GM12878 (cell line): ENCODE results near the gene TENT4B. TPM values are rescaled to one million over a fixed set of nuclear protein-coding genes. Genes with fewer than 3 reads are reported as not detected.
A peak's percentile ranks its signal among the peaks of the same experiment; 100 is the strongest.
"Not testable (repeated sequence)": the region's sequence is repeated elsewhere in the genome, so short reads cannot be mapped to it uniquely, and the experiment has no call there.

Source experiments
- ATAC-seq: fragments of 200-7000 bp; cut with Tn5 transposase; 3 replicates; pipeline ENCODE4 v1.9.1; 2020; ENCODE audit warnings: mild to moderate bottlenecking, moderate library complexity
- BruUV-seq: library from RNA; stranded (reverse); fragments of 400-500 nt; replicated peaks from 2 replicates; lab custom pipeline; 2021; lab: Mats Ljungman, UMichigan
- CTCF ChIA-PET: fragments of 300-600 bp; sonication (Branson Sonifier 250); formaldehyde crosslinking; extraction: SDS; loops from one replicate; lab custom pipeline; 2021; ENCODE audit warnings: inconsistent platforms; lab: Yijun Ruan, JAX
- POLR2A ChIA-PET: fragments of 350-600 bp; formaldehyde crosslinking; extraction: SDS; loops from one replicate; lab custom pipeline; 2021; ENCODE audit warnings: inconsistent platforms; lab: Charles Lee
- RAD21 ChIA-PET: fragments of 300-600 bp; sonication (Branson Sonifier 250); formaldehyde crosslinking; loops from one replicate; lab custom pipeline; 2023; ENCODE audit warnings: antibody characterized with exemption; ENCODE audit not compliant: unreplicated experiment; lab: Charles Lee
- SMC1A ChIA-PET: fragments of 300-600 bp; sonication (Branson Sonifier 250); formaldehyde crosslinking; loops from one replicate; lab custom pipeline; 2023; ENCODE audit not compliant: unreplicated experiment, uncharacterized antibody; lab: Charles Lee
- DNase-seq: peaks from one replicate; pipeline ENCODE4 v3.0.0-alpha.2; 2011; ENCODE audit warnings: low read depth, low spot score
- FAIRE-seq: peaks from 3 replicates; lab custom pipeline; 2011; peaks lifted over from hg19 to GRCh38; lab: Jason Lieb, UNC
- H2AFZ ChIP-seq: 2 replicates; pipeline ENCODE4 v1.6.0; 2011; ENCODE audit warnings: low read depth, low read length, control low read depth; ENCODE audit not compliant: control insufficient read depth
- H3K27ac ChIP-seq: 2 replicates; pipeline ENCODE4 v1.5.1; 2011; ENCODE audit warnings: control low read depth; ENCODE audit not compliant: control insufficient read depth, insufficient read depth
- H3K27me3 ChIP-seq, 2 experiments: replicated peaks in 1 of 2; 2 replicates each; pipeline versions ENCODE4 v1.6.0 to v1.6.1; 2011; ENCODE audit warnings: low read length in 1 of 2; ENCODE audit not compliant: control insufficient read depth in 2 of 2, insufficient read depth in 2 of 2
- H3K36me3 ChIP-seq, 2 experiments: 2 replicates each; pipeline ENCODE4 v1.5.1; 2011; ENCODE audit warnings: low read length in 1 of 2; ENCODE audit not compliant: control insufficient read depth in 2 of 2, insufficient read depth in 2 of 2
- H3K4me1 ChIP-seq: 2 replicates; pipeline ENCODE4 v1.6.1; 2011; ENCODE audit warnings: mild to moderate bottlenecking, low read length, moderate library complexity, mixed read lengths; ENCODE audit not compliant: control insufficient read depth, insufficient read depth
- H3K4me2 ChIP-seq: 2 replicates; pipeline ENCODE4 v1.6.0; 2011; ENCODE audit warnings: control low read depth; ENCODE audit not compliant: control insufficient read depth, insufficient read depth
- H3K4me3 ChIP-seq: fragments of 200-600 bp; sonication (generic); 2 replicates; pipeline ENCODE4 v1.5.1; 2016
- H3K79me2 ChIP-seq: 2 replicates; pipeline ENCODE4 v1.6.0; 2011; ENCODE audit warnings: low read length; ENCODE audit not compliant: control insufficient read depth, insufficient read depth
- H3K9ac ChIP-seq: 2 replicates; pipeline ENCODE4 v1.8.0; 2011; ENCODE audit warnings: low read length, control low read depth, mixed read lengths; ENCODE audit not compliant: control insufficient read depth, insufficient read depth
- H3K9me3 ChIP-seq: replicated peaks from 3 replicates; pipeline ENCODE4 v1.5.1; 2011; ENCODE audit warnings: mild to moderate bottlenecking, low read length; ENCODE audit not compliant: control insufficient read depth, insufficient read depth
- H4K20me1 ChIP-seq: 2 replicates; pipeline ENCODE4 v1.6.0; 2011; ENCODE audit not compliant: control insufficient read depth, insufficient read depth
- BRCA1 ChIP-seq: IDR thresholded peaks from 2 replicates; pipeline ENCODE4 v1.6.1; 2011; ENCODE audit warnings: low read depth, low read length, improper control_type of control experiment
- NFIC ChIP-seq: IDR thresholded peaks from 2 replicates; pipeline ENCODE4 v1.6.1; 2012; ENCODE audit warnings: low read depth, mild to moderate bottlenecking, inconsistent platforms, low read length, moderate library complexity
- NR2C2 ChIP-seq: IDR thresholded peaks from 2 replicates; pipeline ENCODE4 v1.6.1; 2011; ENCODE audit warnings: borderline replicate concordance, low read depth; ENCODE audit not compliant: control insufficient read depth, insufficient read length
- POLR2AphosphoS5 ChIP-seq: IDR thresholded peaks from 2 replicates; pipeline ENCODE4 v1.6.1; 2011; ENCODE audit warnings: mild to moderate bottlenecking, low read length, inconsistent platforms
- STAT3 ChIP-seq: IDR thresholded peaks from 2 replicates; pipeline ENCODE4 v1.6.1; 2011; ENCODE audit warnings: low read depth, low read length, improper control_type of control experiment
- WGBS: methylation state at CpG from one replicate; pipeline ENCODE4 v1.1.6; 2016; ENCODE audit warnings: low lambda C conversion rate; ENCODE audit not compliant: insufficient replicate concordance, insufficient coverage; ENCODE audit errors: missing lambda C conversion rate; 5-methylcytosine and 5-hydroxymethylcytosine counted together
- in situ Hi-C: fragments of 300-500 bp; cut with MboI; formaldehyde crosslinking; loops from 9 replicates; pipeline ENCODE4 v1.14.3; 2018; ENCODE audit warnings: mixed read lengths
- intact Hi-C: fragments of 100-400 bp; cut with micrococcal nuclease; formaldehyde crosslinking; loops from one replicate; pipeline ENCODE4 v1.14.2; 2022; ENCODE audit not compliant: unreplicated experiment
- polyA plus RNA-seq, 11 experiments: library from polyadenylated mRNA; depleted of rRNA in 4 of 11; unstranded in 6 of 11; stranded (reverse) in 5 of 11; fragments of >200 nt; fragmentation: Nextera tagmentation in 4 of 11; fragmentation: Illumina TruSeq in 1 of 11; extraction: Ambion mirVana in 4 of 11; extraction: Trizol in 1 of 11; gene quantifications; 1 replicate in 1 of 11; 2 replicates in 10 of 11; pipeline versions ENCODE4 v1.2.1 to v1.2.3, GENCODE V29; 2011 to 2016; ENCODE audit warnings: inconsistent platforms in 2 of 11, missing spikeins in 2 of 11, low read depth in 1 of 11
- total RNA-seq, 4 experiments: library from RNA; depleted of rRNA in 3 of 4; stranded (reverse); fragments of >200 nt in 3 of 4; fragmentation: Illumina TruSeq in 1 of 4; extraction: Trizol in 1 of 4; gene quantifications; 2 replicates each; pipeline versions ENCODE4 v1.2.1 to v1.2.3, GENCODE V29; 2013 to 2021

TENT4B gene
- total and polyA plus RNA-seq, 10 of the 15 experiments (the other 5 are each of a cell fraction or from before 2014, with no cell fraction given): 4.4 to 16.7 (median 10.8) TPM

DNA sequence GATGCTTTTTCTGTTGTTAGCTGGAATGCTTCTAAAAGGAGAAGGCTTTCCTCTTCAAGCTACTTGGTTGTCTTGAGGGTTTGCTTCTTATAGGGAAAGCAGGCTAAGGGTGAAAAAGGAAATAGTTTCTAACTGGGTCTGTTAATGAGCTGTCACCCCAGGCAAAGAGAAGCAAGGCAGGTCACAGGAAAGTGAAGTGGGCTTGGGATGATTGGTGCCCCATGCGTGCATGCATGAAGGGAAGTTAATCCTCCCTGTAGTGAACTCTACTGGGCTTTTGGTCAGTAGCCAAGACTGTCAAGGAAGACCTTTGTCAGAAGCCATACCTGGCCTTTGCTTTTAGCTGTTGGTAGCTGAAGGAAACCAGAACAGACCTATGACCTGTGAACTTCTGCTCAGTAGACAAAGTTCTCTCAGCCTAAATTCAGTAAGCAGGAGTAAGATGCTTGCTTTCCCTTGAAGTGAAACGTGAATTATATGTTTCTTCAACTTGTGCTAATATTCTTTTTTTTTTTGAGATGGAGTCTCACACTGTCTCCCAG is 16.5 kb downstream of the TENT4B start:
- no peak overlapping the region for H2AFZ ChIP-seq
- peaks cover 72% of the 10 kb centered on the region for H3K79me2 ChIP-seq
- H3K36me3 ChIP-seq: no peaks in the 10 kb centered on the region
- intact Hi-C loops (no loop called here), in situ Hi-C loops (no loop called here)
- no peaks in the 10 kb centered on the region for H3K27me3 ChIP-seq
- no peak overlapping the region for H3K4me2 ChIP-seq
- H4K20me1 ChIP-seq: no peaks in the 10 kb centered on the region
- ChIA-PET CTCF (interaction anchor here (1.0 to 2.0 kb wide), 3 partner anchors 8 to 48 kb away, joined by 3 to 6 read pairs (median 5); no protein-coding TSS in a partner anchor), SMC1A (interaction anchor here (1.0 to 1.5 kb wide), 2 partner anchors 8 to 11 kb away, joined by 4 read pairs; no protein-coding TSS in a partner anchor), POLR2A (no interaction called here), RAD21 (interaction anchor here (1.4 kb wide), 1 partner anchor 145 kb away, joined by 4 read pairs; the partner anchor contains the start of gene CNEP1R1)
- DNase-seq (no peak), FAIRE-seq (peak; percentile 18), ATAC-seq (peak; percentile 28)
- TF ChIP-seq BRCA1: no peak
- no peak for TF ChIP-seq NR2C2
- no peak for TF ChIP-seq POLR2AphosphoS5
- no peak for TF ChIP-seq STAT3
- TF ChIP-seq NFIC: no peak
- no peak overlapping the region for H3K4me3 ChIP-seq
- BruUV-seq: TSS peak; percentile 21
- H3K4me1 ChIP-seq: peaks cover 12% of the 10 kb centered on the region
- WGBS: 59% methylated on average over 2 of the region's 2 CpGs
- H3K9ac ChIP-seq: no peak overlapping the region
- H3K9me3 ChIP-seq: no peaks in the 10 kb centered on the region; the same call in 2 of the 3 replicates
- no peak overlapping the region; the same call in 1 of the 2 replicates for H3K27ac ChIP-seq

DNA sequence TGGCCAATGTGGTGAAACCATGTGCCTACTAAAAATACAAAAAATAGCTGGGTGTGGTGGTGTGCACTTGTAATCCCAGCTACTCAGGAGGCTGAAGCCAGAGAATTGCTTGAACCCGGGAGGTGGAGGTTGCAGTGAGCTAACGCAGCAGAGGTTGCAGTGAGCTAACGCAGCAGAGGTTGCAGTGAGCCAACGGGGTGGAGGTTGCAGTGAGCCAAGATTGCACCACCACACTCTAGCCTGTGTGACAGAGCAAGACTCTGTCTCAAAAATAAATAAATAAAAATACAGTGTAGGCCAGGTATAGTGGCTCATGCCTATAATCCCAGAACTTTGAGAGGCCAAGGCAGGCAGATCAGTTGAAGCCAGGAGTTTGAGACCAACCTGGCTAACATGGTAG is 18.7 kb downstream of the TENT4B start:
- ATAC-seq, H3K36me3 ChIP-seq, H3K9me3 ChIP-seq, FAIRE-seq, H2AFZ ChIP-seq, DNase-seq, H3K9ac ChIP-seq, POLR2A ChIA-PET, intact Hi-C loops, H3K27me3 ChIP-seq, BruUV-seq, RAD21 ChIA-PET, H3K4me2 ChIP-seq, H3K27ac ChIP-seq, H3K4me3 ChIP-seq, in situ Hi-C loops, H4K20me1 ChIP-seq: not testable (repeated sequence)
- ChIA-PET CTCF (interaction anchor here (2.0 kb wide), 1 partner anchor 25 kb away, joined by 6 read pairs; no protein-coding TSS in a partner anchor), SMC1A (interaction anchor here (0.9 to 1.2 kb wide), 4 partner anchors 11 to 103 kb away, joined by 3 to 4 read pairs (median 3); no protein-coding TSS in a partner anchor)
- peaks cover 59% of the 10 kb centered on the region for H3K79me2 ChIP-seq
- peaks cover 12% of the 10 kb centered on the region for H3K4me1 ChIP-seq
- WGBS: 95% methylated on average over 4 of the region's 4 CpGs
